GM19238 (cell line): ENCODE measurements around the gene SPEM2.
"Not testable (repeated sequence)": the region's sequence is repeated elsewhere in the genome, so short reads cannot be mapped to it uniquely, and the experiment has no call there.

ENCODE experiments used
- DNase-seq: peaks from one replicate; pipeline ENCODE4 v3.0.0; 2011; ENCODE audit warnings: low spot score; ENCODE audit not compliant: insufficient read length

The SPEM2 gene

GRCh38 chr17:7471729-7472128 lies 46.3 kb downstream of the SPEM2 start:
- DNase-seq = no peak

- not testable (repeated sequence) for DNase-seq
Measured at GRCh38 chr17:7474767-7475166, 49.4 kb downstream of the SPEM2 start.

- no peak for DNase-seq
Measured at GRCh38 chr17:7475764-7476422, 50.5 kb downstream of the SPEM2 start.

- DNase-seq = no peak
Measured at GRCh38 chr17:7476494-7476893, 51.1 kb downstream of the SPEM2 start.

GRCh38 chr17:7476951-7477350 lies 51.5 kb downstream of the SPEM2 start:
- DNase-seq = no peak
